H9 (cell line): Measurements from ENCODE around the gene CEACAM6. TPM values are rescaled to one million over a fixed set of nuclear protein-coding genes. Genes with fewer than 3 reads are reported as not detected.

ENCODE experiments used
- DNase-seq: peaks from one replicate; pipeline ENCODE4 v3.0.0-alpha.2; 2017
- H2AFZ ChIP-seq: one replicate; pipeline ENCODE4 v1.6.1; 2013; ENCODE audit warnings: mild to moderate bottlenecking, low read length, control low read depth, moderate library complexity
- H2AK5ac ChIP-seq: 2 replicates; pipeline ENCODE4 v1.6.1; 2013; ENCODE audit warnings: low read length, control low read depth, mixed read lengths; ENCODE audit not compliant: insufficient read length
- H2BK120ac ChIP-seq: one replicate; pipeline ENCODE4 v1.6.1; 2013; ENCODE audit warnings: low read depth, mild to moderate bottlenecking, low read length, control low read depth, inconsistent platforms; ENCODE audit not compliant: poor library complexity, severe bottlenecking
- H2BK12ac ChIP-seq: 2 replicates; pipeline ENCODE4 v1.6.1; 2013; ENCODE audit warnings: low read length, control low read depth, mixed read lengths, low read depth; ENCODE audit not compliant: insufficient read length
- H2BK15ac ChIP-seq: 2 replicates; pipeline ENCODE4 v1.6.1; 2013; ENCODE audit warnings: low read depth, low read length, control low read depth
- H2BK20ac ChIP-seq: one replicate; pipeline ENCODE4 v1.6.1; 2013; ENCODE audit warnings: low read depth, mild to moderate bottlenecking, low read length, control low read depth, inconsistent platforms; ENCODE audit not compliant: poor library complexity, severe bottlenecking
- H2BK5ac ChIP-seq: 2 replicates; pipeline ENCODE4 v1.6.1; 2013; ENCODE audit warnings: low read length, control low read depth, mixed read lengths; ENCODE audit not compliant: insufficient read length
- H3K14ac ChIP-seq: 2 replicates; pipeline ENCODE4 v1.6.1; 2013; ENCODE audit warnings: low read length, control low read depth; ENCODE audit not compliant: insufficient read depth
- H3K18ac ChIP-seq: 2 replicates; pipeline ENCODE4 v1.6.1; 2013; ENCODE audit warnings: low read depth, mild to moderate bottlenecking, mixed read lengths, low read length, control low read depth; ENCODE audit not compliant: insufficient read length
- H3K23ac ChIP-seq: 2 replicates; pipeline ENCODE4 v1.6.1; 2013; ENCODE audit warnings: low read length, control low read depth, mixed read lengths, low read depth; ENCODE audit not compliant: insufficient read length
- H3K23me2 ChIP-seq: 2 replicates; pipeline ENCODE4 v1.6.1; 2013; ENCODE audit warnings: low read depth, mild to moderate bottlenecking, mixed read lengths, low read length, control low read depth; ENCODE audit not compliant: insufficient read length, poor library complexity, severe bottlenecking
- H3K27ac ChIP-seq: 2 replicates; pipeline ENCODE4 v1.5.1; 2013; ENCODE audit warnings: low read length, control low read depth, mixed read lengths, low read depth; ENCODE audit not compliant: insufficient read length
- H3K27me3 ChIP-seq: 2 replicates; pipeline ENCODE4 v1.6.1; 2013; ENCODE audit warnings: low read length, control low read depth, inconsistent platforms; ENCODE audit not compliant: insufficient read depth
- H3K4ac ChIP-seq: 2 replicates; pipeline ENCODE4 v1.6.1; 2013; ENCODE audit warnings: low read depth, mild to moderate bottlenecking, control low read depth, inconsistent platforms, low read length, moderate library complexity
- H3K4me1 ChIP-seq: 2 replicates; pipeline ENCODE4 v1.6.1; 2013; ENCODE audit warnings: low read length, control low read depth, inconsistent platforms; ENCODE audit not compliant: insufficient read depth
- H3K4me2 ChIP-seq: 2 replicates; pipeline ENCODE4 v1.6.1; 2013; ENCODE audit warnings: low read length, control low read depth, mixed read lengths; ENCODE audit not compliant: insufficient read length, insufficient read depth
- H3K56ac ChIP-seq: 2 replicates; pipeline ENCODE4 v1.6.1; 2013; ENCODE audit warnings: low read depth, mild to moderate bottlenecking, mixed read lengths, low read length, control low read depth; ENCODE audit not compliant: insufficient read length
- H3K79me1 ChIP-seq: 2 replicates; pipeline ENCODE4 v1.6.1; 2013; ENCODE audit warnings: low read depth, mild to moderate bottlenecking, moderate library complexity, low read length, control low read depth, inconsistent platforms; ENCODE audit not compliant: insufficient read depth, poor library complexity, severe bottlenecking
- H3K79me2 ChIP-seq: 2 replicates; pipeline ENCODE4 v1.6.1; 2013; ENCODE audit warnings: low read length, control low read depth, inconsistent platforms; ENCODE audit not compliant: insufficient read depth
- H3K9ac ChIP-seq: 2 replicates; pipeline ENCODE4 v1.6.1; 2013; ENCODE audit warnings: low read length, control low read depth, mixed read lengths; ENCODE audit not compliant: insufficient read length; ENCODE audit errors: extremely low read depth
- H3K9me3 ChIP-seq: one replicate; pipeline ENCODE4 v1.6.1; 2013; ENCODE audit warnings: low read depth, low read length, inconsistent platforms; ENCODE audit not compliant: control insufficient read depth
- H3T11ph ChIP-seq: one replicate; pipeline ENCODE4 v1.6.1; 2013; ENCODE audit warnings: mild to moderate bottlenecking, low read length, control low read depth, inconsistent platforms
- H4K20me1 ChIP-seq: one replicate; pipeline ENCODE4 v1.6.1; 2013; ENCODE audit not compliant: control insufficient read depth, insufficient read length, insufficient read depth
- H4K5ac ChIP-seq: 2 replicates; pipeline ENCODE4 v1.6.1; 2013; ENCODE audit warnings: low read depth, mild to moderate bottlenecking, mixed read lengths, low read length, control low read depth; ENCODE audit not compliant: insufficient read length
- H4K8ac ChIP-seq: replicated peaks from 2 replicates; pipeline ENCODE4 v1.6.1; 2013; ENCODE audit warnings: low read length, control low read depth, mixed read lengths, low read depth; ENCODE audit not compliant: insufficient read length
- H4K91ac ChIP-seq: 2 replicates; pipeline ENCODE4 v1.6.1; 2013; ENCODE audit warnings: low read depth, mild to moderate bottlenecking, moderate library complexity, mixed read lengths, low read length, control low read depth; ENCODE audit not compliant: insufficient read length
- H3K27ac Mint-ChIP-seq, 3 experiments: 2 replicates in 2 of 3; 3 replicates in 1 of 3; pipeline ENCODE4 v1.8.0; 2020 to 2021; ENCODE audit warnings: mixed read lengths in 3 of 3, mild to moderate bottlenecking in 1 of 3, moderate library complexity in 1 of 3
- H3K27me3 Mint-ChIP-seq: 2 replicates; pipeline ENCODE4 v1.8.0; 2021; ENCODE audit warnings: low read depth, mild to moderate bottlenecking, moderate library complexity, mixed read lengths
- H3K36me3 Mint-ChIP-seq, 3 experiments: 2 replicates in 2 of 3; 3 replicates in 1 of 3; pipeline ENCODE4 v1.8.0; 2020 to 2021; ENCODE audit warnings: low read depth in 3 of 3, mixed read lengths in 3 of 3; ENCODE audit not compliant: insufficient read depth in 1 of 3
- H3K4me1 Mint-ChIP-seq, 2 experiments: 2 replicates each; pipeline ENCODE4 v1.8.0; 2020; ENCODE audit warnings: mixed read lengths in 2 of 2
- H3K4me3 Mint-ChIP-seq, 2 experiments: 2 replicates in 1 of 2; 3 replicates in 1 of 2; pipeline ENCODE4 v1.8.0; 2020 to 2021; ENCODE audit warnings: mild to moderate bottlenecking in 2 of 2, mixed read lengths in 2 of 2, moderate library complexity in 1 of 2
- H3K9me3 Mint-ChIP-seq, 2 experiments: 2 replicates in 1 of 2; 3 replicates in 1 of 2; pipeline ENCODE4 v1.8.0; 2020; ENCODE audit warnings: mild to moderate bottlenecking in 2 of 2, mixed read lengths in 2 of 2, moderate library complexity in 1 of 2
- WGBS: extraction: QIAGEN DNeasy Blood & Tissue Kit; methylation state at CpG from one replicate; pipeline ENCODE4 v1.1.7; 2013; ENCODE audit warnings: missing lambda C conversion rate, low lambda C conversion rate, mixed read lengths; ENCODE audit not compliant: insufficient read length; ENCODE audit errors: extremely low coverage; 5-methylcytosine and 5-hydroxymethylcytosine counted together
- total RNA-seq: library from RNA; stranded (reverse); gene quantifications from 2 replicates; pipeline ENCODE4 v1.2.1, GENCODE V29; 2021
- TF ChIP-seq, protein P1 (sequence below): fragments of 200-600 bp; sonication (generic); conservative IDR thresholded peaks from 3 replicates; pipeline ENCODE4 v1.8.0; 2021; ENCODE audit warnings: antibody characterized with exemption, mild to moderate bottlenecking

CEACAM6 gene
- total RNA-seq, 1 experiment from 2014 or later: not detected

DNA sequence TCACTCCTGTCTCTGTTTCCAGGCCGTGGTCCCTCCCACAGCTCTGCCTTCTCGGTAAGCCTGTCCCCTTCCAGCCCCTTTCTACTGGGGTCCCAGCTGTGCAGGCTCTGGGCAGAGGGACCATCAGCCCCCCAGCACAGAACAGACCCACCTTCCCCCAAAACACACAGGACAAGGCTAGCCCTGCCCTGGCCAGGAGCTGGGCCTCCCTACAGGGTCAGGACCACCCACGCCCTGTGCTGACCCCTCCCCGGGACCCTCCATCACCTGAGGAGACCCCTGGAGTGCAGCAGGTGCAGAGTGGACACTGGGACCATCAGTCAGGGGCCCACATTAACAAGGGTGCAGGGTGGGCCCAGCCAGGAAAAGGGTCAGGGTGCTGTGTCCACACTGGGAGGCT is 55.0 kb downstream of the CEACAM6 start:
- Histone ChIP-seq H3K4me2 (no peak overlapping the region), H4K91ac (no peak overlapping the region), H2BK15ac (no peak overlapping the region), H3K79me2 (no peaks in the 10 kb centered on the region), H3K23me2 (no peaks in the 10 kb centered on the region), H2BK12ac (no peak overlapping the region), H3K4me1 (no peaks in the 10 kb centered on the region), H3K27ac (no peak overlapping the region), H3T11ph (no peak overlapping the region), H3K9ac (no peak overlapping the region), H4K8ac (no peak overlapping the region), H4K20me1 (no peaks in the 10 kb centered on the region), H4K5ac (no peak overlapping the region), H3K9me3 (no peaks in the 10 kb centered on the region), H3K23ac (no peak overlapping the region), H3K79me1 (no peaks in the 10 kb centered on the region), H2BK20ac (no peak overlapping the region), H2BK120ac (no peak overlapping the region), H3K14ac (no peak overlapping the region; the same call in 1 of the 2 replicates), H2AK5ac (no peak overlapping the region), H3K18ac (no peak overlapping the region), H3K4ac (no peak overlapping the region; the same call in 1 of the 2 replicates), H2BK5ac (no peak overlapping the region), H2AFZ (no peak overlapping the region), H3K27me3 (no peaks in the 10 kb centered on the region; the same call in 1 of the 2 replicates), H3K56ac (no peak overlapping the region)
- H3K27ac Mint-ChIP-seq: no peak overlapping the region
- H3K36me3 Mint-ChIP-seq: peaks cover 4 to 38% (median 5%) of the 10 kb centered on the region in 3 experiments; a peak in 4 of 7 replicates
- H3K4me3 Mint-ChIP-seq: no peak overlapping the region
- TF ChIP-seq, protein P1, sequence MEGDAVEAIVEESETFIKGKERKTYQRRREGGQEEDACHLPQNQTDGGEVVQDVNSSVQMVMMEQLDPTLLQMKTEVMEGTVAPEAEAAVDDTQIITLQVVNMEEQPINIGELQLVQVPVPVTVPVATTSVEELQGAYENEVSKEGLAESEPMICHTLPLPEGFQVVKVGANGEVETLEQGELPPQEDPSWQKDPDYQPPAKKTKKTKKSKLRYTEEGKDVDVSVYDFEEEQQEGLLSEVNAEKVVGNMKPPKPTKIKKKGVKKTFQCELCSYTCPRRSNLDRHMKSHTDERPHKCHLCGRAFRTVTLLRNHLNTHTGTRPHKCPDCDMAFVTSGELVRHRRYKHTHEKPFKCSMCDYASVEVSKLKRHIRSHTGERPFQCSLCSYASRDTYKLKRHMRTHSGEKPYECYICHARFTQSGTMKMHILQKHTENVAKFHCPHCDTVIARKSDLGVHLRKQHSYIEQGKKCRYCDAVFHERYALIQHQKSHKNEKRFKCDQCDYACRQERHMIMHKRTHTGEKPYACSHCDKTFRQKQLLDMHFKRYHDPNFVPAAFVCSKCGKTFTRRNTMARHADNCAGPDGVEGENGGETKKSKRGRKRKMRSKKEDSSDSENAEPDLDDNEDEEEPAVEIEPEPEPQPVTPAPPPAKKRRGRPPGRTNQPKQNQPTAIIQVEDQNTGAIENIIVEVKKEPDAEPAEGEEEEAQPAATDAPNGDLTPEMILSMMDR: no peak
- WGBS: no CpG with 5 or more reads among the region's 4 CpGs
- no peak for DNase-seq
- H3K9me3 Mint-ChIP-seq: peaks cover 22 to 98% of the 10 kb centered on the region in 2 experiments
- H3K27me3 Mint-ChIP-seq: peaks cover 6% of the 10 kb centered on the region; the same call in 1 of the 2 replicates
- H3K4me1 Mint-ChIP-seq: no peaks in the 10 kb centered on the region
